Mucosa of rectum (tissue), 2 donors: ENCODE measurements around the gene RAB3B.

ENCODE experiments used
- H3K27ac ChIP-seq, 2 donors: one replicate each; pipeline ENCODE4 v1.7.0; 2013; ENCODE audit warnings: inconsistent platforms in 2 of 2, low read depth in 2 of 2, low read length in 2 of 2
- H3K27me3 ChIP-seq, 2 donors: one replicate each; pipeline ENCODE4 v1.7.0; 2013; ENCODE audit warnings: low read length in 2 of 2; ENCODE audit not compliant: control insufficient read depth in 2 of 2, insufficient read depth in 2 of 2
- H3K36me3 ChIP-seq, 2 donors: one replicate each; pipeline ENCODE4 v1.7.0; 2013; ENCODE audit warnings: low read length in 2 of 2; ENCODE audit not compliant: control insufficient read depth in 2 of 2, insufficient read depth in 2 of 2
- H3K4me1 ChIP-seq, 2 donors: one replicate each; pipeline ENCODE4 v1.7.0; 2013; ENCODE audit warnings: low read length in 2 of 2, mild to moderate bottlenecking in 1 of 2; ENCODE audit not compliant: control insufficient read depth in 2 of 2, insufficient read depth in 2 of 2
- H3K4me3 ChIP-seq, 2 donors: one replicate each; pipeline ENCODE4 v1.7.0; 2013; ENCODE audit warnings: low read length in 2 of 2
- H3K9ac ChIP-seq, 2 donors: one replicate each; pipeline ENCODE4 v1.7.0; 2013; ENCODE audit warnings: low read length in 2 of 2, low read depth in 1 of 2, mild to moderate bottlenecking in 1 of 2
- H3K9me3 ChIP-seq, 2 donors: one replicate each; pipeline ENCODE4 v1.7.0; 2013; ENCODE audit warnings: low read length in 2 of 2; ENCODE audit not compliant: control insufficient read depth in 2 of 2
- donor health status: healthy.
- donor health status: Normal muscosa, but diverticular disease.

The RAB3B gene

DNA sequence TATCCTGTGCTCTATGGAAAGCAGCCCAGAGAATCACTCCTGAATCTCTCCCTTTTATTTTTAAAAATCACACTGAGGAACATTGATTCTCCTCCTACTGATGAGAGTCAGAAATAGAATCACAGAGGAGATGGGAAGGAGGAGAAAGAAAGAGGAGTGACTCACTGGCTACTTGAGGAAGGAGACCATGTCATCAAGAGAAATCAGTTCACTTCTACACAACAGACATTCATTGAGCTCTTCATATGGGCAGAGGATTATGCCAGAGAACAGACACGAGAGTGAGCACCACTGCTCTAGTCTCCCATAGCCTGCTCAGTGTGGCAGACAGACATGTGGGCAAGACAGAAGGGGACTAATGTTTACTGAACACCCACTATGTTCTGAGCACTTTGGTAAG lies 44.2 kb downstream of the RAB3B start:
- H3K27ac ChIP-seq = no peak overlapping the region
- H3K9me3 ChIP-seq = peaks cover 2 to 6% of the 10 kb centered on the region in 2 donors
- H3K27me3 ChIP-seq = no peaks in the 10 kb centered on the region
- H3K36me3 ChIP-seq = no peaks in the 10 kb centered on the region
- no peak overlapping the region for H3K4me3 ChIP-seq
- no peak overlapping the region for H3K9ac ChIP-seq
- no peaks in the 10 kb centered on the region for H3K4me1 ChIP-seq

DNA sequence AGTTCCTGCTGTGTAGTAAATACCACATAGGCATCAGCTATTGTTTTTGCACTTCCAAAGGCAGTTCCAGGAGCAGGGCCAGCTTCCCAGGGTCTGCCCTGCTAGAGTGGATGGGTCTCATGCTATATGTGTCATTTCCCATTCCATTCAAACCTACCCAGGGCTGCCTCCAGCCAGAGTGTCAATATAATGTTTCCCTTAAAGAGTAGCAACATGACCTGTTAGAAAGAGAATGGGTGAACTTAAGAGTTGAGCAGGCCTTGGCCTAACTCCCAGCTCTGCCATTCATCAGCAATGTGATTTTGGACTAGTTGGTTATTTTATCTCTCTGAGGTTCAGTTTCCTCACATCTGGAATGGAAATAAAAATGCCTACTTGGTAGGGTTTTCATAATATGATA lies 44.9 kb downstream of the RAB3B start:
- Histone ChIP-seq H3K9me3 (peaks cover 3 to 10% of the 10 kb centered on the region in 2 donors), H3K36me3 (no peaks in the 10 kb centered on the region), H3K9ac (no peak overlapping the region), H3K27ac (no peak overlapping the region), H3K4me1 (no peaks in the 10 kb centered on the region), H3K27me3 (no peaks in the 10 kb centered on the region), H3K4me3 (no peak overlapping the region)

DNA sequence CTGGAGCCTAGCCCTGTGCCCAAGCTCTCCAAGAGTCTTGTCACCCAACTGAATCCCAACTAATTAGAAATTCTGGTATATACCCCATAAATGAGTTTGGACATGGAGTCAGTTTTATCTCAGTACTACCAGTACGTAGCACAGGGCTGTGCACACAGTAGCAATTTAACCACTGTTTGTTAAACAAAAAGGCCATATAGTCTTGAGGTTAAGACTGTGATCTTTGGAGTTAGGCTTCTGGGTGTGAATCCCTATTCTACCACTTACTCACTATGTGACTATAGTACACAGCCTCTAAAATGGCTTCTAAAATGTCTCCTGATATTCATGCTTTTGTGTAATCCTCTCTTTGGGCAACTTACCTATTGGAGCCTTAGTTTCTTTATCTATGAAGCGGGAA lies 48.2 kb downstream of the RAB3B start:
- Histone ChIP-seq H3K4me1 (no peaks in the 10 kb centered on the region), H3K27ac (no peak overlapping the region), H3K4me3 (no peak overlapping the region), H3K9ac (no peak overlapping the region), H3K9me3 (peaks cover 3 to 10% of the 10 kb centered on the region in 2 donors), H3K27me3 (no peaks in the 10 kb centered on the region), H3K36me3 (no peaks in the 10 kb centered on the region)

DNA sequence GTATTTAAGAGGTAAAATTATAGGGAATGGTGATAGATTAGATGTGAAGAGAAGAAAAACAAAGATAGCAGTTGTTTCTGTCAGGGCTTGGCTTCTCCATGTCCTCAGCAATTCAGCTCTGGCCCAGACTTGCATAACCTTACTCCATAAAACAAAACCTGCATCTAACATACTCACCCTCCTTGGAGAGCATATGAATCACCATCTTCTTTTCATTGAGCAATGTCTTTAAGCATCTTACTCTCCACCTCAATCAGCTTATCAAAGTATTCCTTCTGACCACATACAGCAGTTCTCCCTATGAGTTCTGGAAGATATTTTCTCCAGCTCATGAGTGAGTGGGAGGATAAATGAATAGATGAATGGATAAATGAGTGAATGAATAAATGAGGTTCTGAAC lies 49.0 kb downstream of the RAB3B start:
- Histone ChIP-seq H3K4me3 (no peak overlapping the region), H3K4me1 (no peaks in the 10 kb centered on the region), H3K9me3 (peaks cover 3 to 10% of the 10 kb centered on the region in 2 donors), H3K27me3 (no peaks in the 10 kb centered on the region), H3K27ac (no peak overlapping the region), H3K9ac (no peak overlapping the region), H3K36me3 (no peaks in the 10 kb centered on the region)

DNA sequence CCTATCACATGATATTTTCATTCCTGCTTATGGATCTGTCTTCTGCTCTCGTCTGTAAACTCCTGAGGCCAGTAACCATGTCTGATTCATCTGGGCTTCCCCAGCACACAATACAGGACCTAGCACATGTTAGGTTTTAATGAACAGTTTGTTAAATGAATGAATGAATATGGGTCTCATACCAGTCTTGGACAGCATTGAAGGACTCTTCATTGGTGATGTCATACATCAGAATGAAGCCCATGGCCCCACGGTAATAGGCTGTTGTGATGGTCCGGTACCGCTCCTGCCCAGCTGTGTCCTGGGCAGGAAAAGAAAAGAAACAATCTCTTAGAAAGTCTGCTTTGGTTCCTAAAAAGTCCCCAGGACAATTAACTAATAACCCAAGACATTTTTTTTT lies 53.4 kb downstream of the RAB3B start:
- Histone ChIP-seq H3K36me3 (no peaks in the 10 kb centered on the region), H3K4me1 (no peaks in the 10 kb centered on the region), H3K9me3 (peaks cover 3 to 8% of the 10 kb centered on the region in 2 donors), H3K27me3 (no peaks in the 10 kb centered on the region), H3K9ac (no peak overlapping the region), H3K27ac (no peak overlapping the region), H3K4me3 (no peak overlapping the region)

DNA sequence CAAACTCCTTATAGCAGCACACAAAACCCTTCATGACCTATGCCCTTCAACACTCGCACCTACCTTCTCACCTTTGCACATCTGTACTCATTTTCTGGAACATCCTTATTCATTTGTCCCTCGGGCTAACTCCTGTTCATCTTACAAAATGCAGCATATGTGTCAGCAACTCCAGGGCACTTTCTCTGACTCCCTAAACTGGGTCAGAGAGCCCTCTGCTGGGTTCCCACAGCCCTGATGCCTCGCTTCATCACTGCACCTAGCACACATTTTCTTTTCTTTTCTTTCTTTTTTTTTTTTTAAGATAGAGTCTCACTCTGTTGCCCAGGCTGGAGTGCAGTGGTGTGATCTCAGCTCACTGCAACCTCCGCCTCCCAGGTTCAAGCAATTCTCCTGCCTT lies 54.0 kb downstream of the RAB3B start:
- H3K4me3 ChIP-seq = no peak overlapping the region
- H3K4me1 ChIP-seq = no peaks in the 10 kb centered on the region
- H3K27ac ChIP-seq = no peak overlapping the region
- H3K36me3 ChIP-seq = no peaks in the 10 kb centered on the region
- H3K27me3 ChIP-seq = no peaks in the 10 kb centered on the region
- H3K9me3 ChIP-seq = peaks cover 3 to 4% of the 10 kb centered on the region in 2 donors
- no peak overlapping the region for H3K9ac ChIP-seq

DNA sequence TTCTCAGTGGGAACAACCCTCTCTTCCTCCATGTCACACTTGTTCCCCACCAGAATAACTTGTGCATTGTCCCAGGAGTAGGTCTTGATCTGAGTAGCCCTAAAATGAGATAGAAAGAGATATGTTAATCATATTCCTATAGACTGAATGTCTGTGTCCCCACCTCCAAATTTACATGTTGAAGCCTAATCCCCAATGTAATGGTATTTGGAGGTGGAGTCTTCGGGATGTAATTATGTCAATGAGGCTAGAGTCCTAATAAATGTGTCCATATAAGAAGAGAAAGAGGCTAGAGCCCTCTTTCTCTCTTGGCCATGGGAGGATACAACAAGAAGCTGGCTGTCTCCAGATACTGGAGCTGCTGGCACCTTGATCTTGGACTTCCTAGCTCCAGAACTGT lies 57.2 kb downstream of the RAB3B start:
- Histone ChIP-seq H3K27ac (no peak overlapping the region), H3K27me3 (no peaks in the 10 kb centered on the region), H3K36me3 (no peaks in the 10 kb centered on the region), H3K9ac (no peak overlapping the region), H3K9me3 (no peaks in the 10 kb centered on the region), H3K4me1 (no peaks in the 10 kb centered on the region), H3K4me3 (no peak overlapping the region)

DNA sequence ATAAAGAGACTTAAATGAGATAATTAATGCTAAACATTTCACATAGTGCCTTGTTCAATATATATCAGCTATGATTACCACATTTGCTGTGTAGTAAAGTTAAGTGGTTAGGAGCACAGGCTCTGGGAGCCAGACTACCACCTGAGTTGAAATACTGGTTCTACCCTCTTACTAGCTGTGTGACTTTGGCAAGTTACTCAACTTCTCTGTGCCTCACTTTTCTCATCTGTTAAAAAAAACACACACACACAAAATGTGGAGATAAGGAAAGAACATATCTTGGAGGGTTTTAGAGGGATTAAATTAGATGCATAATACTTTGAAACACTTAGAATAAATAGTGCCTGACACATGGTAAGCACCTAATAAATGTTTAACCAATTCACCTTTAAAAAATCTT lies 60.2 kb downstream of the RAB3B start:
- Histone ChIP-seq H3K4me1 (no peaks in the 10 kb centered on the region), H3K27ac (no peak overlapping the region), H3K9me3 (no peaks in the 10 kb centered on the region), H3K9ac (no peak overlapping the region), H3K36me3 (no peaks in the 10 kb centered on the region), H3K27me3 (no peaks in the 10 kb centered on the region), H3K4me3 (no peak overlapping the region)

DNA sequence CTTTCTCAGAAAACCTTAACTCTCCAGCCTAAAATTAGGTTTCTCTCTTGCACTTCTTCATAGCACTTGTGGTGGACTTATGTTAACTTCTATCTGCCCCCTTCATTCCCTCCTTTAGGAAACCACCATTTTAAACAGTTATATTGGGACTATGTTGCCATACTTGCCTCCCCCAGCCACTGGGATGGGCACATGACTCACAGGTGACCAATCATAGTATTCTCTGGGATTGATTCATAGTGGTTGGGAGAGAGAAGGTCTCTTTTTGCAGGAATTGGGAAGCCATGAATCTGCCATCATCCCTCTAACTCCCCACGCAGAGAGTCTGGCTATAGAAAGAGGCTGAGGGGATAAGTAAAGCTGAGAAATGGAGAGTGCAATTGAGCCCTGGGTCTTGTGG lies 61.6 kb downstream of the RAB3B start:
- Histone ChIP-seq H3K36me3 (no peaks in the 10 kb centered on the region), H3K9ac (no peak overlapping the region), H3K9me3 (no peaks in the 10 kb centered on the region), H3K4me3 (no peak overlapping the region), H3K27me3 (peaks cover 0 to 12% of the 10 kb centered on the region in 2 donors), H3K4me1 (no peaks in the 10 kb centered on the region), H3K27ac (no peak overlapping the region)

DNA sequence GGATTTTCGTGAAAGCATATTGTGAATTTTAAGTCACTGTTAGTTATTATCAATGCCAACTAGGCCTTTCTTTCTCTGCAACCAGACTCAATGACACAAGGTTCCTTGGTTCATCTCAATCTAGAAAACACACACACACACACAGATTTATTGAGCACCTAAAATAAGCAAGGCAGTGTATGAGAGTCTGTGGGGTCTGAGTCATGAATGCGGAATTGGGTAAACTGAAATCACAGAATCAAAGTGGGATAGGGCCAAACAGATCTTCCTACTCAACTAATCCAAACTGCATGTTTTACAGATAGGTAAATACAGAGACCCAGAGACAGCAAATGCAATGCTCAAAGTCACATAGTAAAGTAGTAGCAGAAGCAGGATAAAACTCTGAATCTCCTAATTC lies 63.5 kb downstream of the RAB3B start:
- Histone ChIP-seq H3K9me3 (no peaks in the 10 kb centered on the region), H3K36me3 (no peaks in the 10 kb centered on the region), H3K27ac (no peak overlapping the region), H3K27me3 (peaks cover 0 to 13% of the 10 kb centered on the region in 2 donors), H3K9ac (no peak overlapping the region), H3K4me1 (no peaks in the 10 kb centered on the region), H3K4me3 (no peak overlapping the region)

DNA sequence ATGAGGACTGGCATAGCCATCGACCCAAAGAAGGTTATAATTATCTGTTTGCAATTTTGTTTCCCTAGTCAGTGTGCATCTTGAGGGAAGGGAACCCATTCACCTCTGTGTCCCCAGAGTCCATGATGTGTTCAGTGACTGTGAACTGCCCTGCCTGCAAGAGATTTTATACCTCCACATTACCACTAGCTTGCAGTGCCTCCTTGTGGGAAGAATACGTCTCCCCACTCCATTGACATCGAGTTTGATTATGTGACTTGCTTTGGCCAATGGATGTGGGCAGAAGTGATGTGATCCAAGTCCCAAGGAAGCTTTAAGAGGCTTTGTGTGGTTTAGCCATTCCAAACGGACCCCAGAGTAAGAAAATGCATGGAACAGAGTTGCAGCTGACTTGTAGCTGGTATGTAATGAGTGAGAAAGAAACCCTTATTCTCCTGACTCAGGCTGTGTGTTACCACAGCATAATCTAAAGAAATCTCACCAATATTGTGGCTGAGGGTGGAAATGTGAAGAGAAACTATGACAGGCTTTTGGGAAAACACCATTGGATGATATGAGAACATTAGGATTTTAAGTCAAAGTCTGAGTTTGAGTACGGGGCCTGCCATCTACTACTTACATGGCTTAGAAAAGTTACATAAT lies 64.2 kb downstream of the RAB3B start:
- H3K27me3 ChIP-seq = peaks cover 0 to 13% of the 10 kb centered on the region in 2 donors

More for the DNA sequence above, 64.2 kb downstream of the RAB3B start:
- no peak overlapping the region for H3K27ac ChIP-seq
- no peak overlapping the region for H3K4me3 ChIP-seq
- H3K9ac ChIP-seq = no peak overlapping the region
- H3K4me1 ChIP-seq = no peaks in the 10 kb centered on the region
- no peaks in the 10 kb centered on the region for H3K9me3 ChIP-seq
- no peaks in the 10 kb centered on the region for H3K36me3 ChIP-seq
